ENCODE results near the gene DIS3L2. TPM values are rescaled to one million over a fixed set of nuclear protein-coding genes. Genes with fewer than 3 reads are reported as not detected.
"Not testable (repeated sequence)": the region's sequence is repeated elsewhere in the genome, so short reads cannot be mapped to it uniquely, and the experiment has no call there.

DIS3L2 gene
- total RNA-seq, 1 donor from 2014 or later: 42.1 TPM

GRCh38 chr2:232332940-232333259, 371.4 kb downstream of the DIS3L2 start:
- DNase-seq: peak; percentile 13
- Mint-ChIP-seq H3K27me3 (ENCODE audit: unreplicated experiment) (peaks cover 2% of the 10 kb centered on the region), H3K27ac (ENCODE audit: unreplicated experiment) (no peak overlapping the region), H3K36me3 (ENCODE audit: unreplicated experiment) (no peaks in the 10 kb centered on the region), H3K4me1 (ENCODE audit: low read depth, unreplicated experiment) (no peaks in the 10 kb centered on the region), H3K9me3 (ENCODE audit: unreplicated experiment) (no peaks in the 10 kb centered on the region), H3K4me3 (ENCODE audit: unreplicated experiment) (no peak overlapping the region)
- TF ChIP-seq, protein P1, sequence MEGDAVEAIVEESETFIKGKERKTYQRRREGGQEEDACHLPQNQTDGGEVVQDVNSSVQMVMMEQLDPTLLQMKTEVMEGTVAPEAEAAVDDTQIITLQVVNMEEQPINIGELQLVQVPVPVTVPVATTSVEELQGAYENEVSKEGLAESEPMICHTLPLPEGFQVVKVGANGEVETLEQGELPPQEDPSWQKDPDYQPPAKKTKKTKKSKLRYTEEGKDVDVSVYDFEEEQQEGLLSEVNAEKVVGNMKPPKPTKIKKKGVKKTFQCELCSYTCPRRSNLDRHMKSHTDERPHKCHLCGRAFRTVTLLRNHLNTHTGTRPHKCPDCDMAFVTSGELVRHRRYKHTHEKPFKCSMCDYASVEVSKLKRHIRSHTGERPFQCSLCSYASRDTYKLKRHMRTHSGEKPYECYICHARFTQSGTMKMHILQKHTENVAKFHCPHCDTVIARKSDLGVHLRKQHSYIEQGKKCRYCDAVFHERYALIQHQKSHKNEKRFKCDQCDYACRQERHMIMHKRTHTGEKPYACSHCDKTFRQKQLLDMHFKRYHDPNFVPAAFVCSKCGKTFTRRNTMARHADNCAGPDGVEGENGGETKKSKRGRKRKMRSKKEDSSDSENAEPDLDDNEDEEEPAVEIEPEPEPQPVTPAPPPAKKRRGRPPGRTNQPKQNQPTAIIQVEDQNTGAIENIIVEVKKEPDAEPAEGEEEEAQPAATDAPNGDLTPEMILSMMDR (IDR thresholded peaks at IDR 0.05; ENCODE audit: partially characterized antibody, unreplicated experiment): no peak

- Mint-ChIP-seq H3K27ac (ENCODE audit: unreplicated experiment) (no peak overlapping the region), H3K9me3 (ENCODE audit: unreplicated experiment) (no peaks in the 10 kb centered on the region), H3K36me3 (ENCODE audit: unreplicated experiment) (no peaks in the 10 kb centered on the region), H3K4me1 (ENCODE audit: low read depth, unreplicated experiment) (no peaks in the 10 kb centered on the region), H3K4me3 (ENCODE audit: unreplicated experiment) (no peak overlapping the region), H3K27me3 (ENCODE audit: unreplicated experiment) (peaks cover 2% of the 10 kb centered on the region)
- peak; percentile 72 for DNase-seq
- TF ChIP-seq, protein P1 (IDR thresholded peaks at IDR 0.05; ENCODE audit: partially characterized antibody, unreplicated experiment): peak; percentile 51
Observed at GRCh38 chr2:232333361-232334135, 372.0 kb downstream of the DIS3L2 start.

DNA sequence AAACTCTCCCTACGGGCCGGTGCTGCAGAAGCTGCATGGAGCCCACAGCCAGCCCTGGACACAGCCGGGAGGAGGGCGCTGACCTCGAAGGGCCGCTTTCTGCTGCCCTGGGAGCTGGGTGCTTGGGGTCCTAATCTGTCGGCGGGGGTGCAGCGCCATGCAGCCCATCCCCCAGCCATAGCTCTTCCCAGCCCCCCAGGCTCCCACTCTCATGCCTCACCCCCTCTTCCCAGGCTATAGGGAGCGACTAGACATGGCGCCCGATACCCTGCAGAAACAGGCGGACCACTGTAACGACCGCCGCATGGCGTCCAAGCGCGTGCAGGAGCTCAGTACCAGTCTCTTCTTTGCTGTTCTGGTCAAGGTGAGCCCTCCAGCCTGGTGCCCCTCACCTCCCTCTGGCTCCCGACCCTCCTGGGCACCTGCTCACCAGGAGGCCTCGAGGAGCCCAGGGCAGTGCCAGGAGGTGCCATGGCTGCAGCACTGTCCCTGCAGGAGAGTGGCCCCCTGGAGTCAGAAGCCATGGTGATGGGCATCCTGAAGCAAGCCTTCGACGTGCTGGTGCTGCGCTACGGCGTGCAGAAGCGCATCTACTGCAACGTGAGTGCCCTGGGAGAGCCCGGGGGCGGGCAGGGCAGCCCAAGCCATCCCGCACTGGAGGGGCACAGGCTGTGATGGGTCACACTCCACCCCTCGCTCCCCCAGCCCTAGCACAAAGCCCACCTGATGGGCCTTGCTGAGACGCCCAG, 372.8 kb downstream of the DIS3L2 start:
- H3K36me3 Mint-ChIP-seq (ENCODE audit: unreplicated experiment); H3K9me3 Mint-ChIP-seq (ENCODE audit: unreplicated experiment); H3K4me1 Mint-ChIP-seq (ENCODE audit: low read depth, unreplicated experiment); H3K4me3 Mint-ChIP-seq (ENCODE audit: unreplicated experiment); H3K27ac Mint-ChIP-seq (ENCODE audit: unreplicated experiment); H3K27me3 Mint-ChIP-seq (ENCODE audit: unreplicated experiment): not testable (repeated sequence)
- DNase-seq: peak; percentile 9

DNA sequence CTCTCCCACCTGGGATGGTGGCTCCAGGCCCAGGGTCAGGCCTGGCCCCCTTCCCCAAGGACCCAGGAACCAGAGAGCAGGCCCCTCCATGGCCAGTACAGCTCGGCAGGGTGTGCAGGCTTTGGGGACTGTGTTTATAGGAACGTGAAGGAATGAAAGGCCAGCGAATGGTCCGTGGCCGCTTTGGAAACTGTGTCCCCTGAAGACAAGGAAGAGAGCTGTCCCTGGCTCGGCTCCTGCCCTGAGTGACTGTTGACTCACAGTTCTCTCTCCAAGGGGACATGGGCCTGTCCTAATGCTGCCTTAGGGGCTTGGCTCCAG, 373.3 kb downstream of the DIS3L2 start:
- H3K36me3 Mint-ChIP-seq (ENCODE audit: unreplicated experiment); H3K4me1 Mint-ChIP-seq (ENCODE audit: low read depth, unreplicated experiment); H3K27ac Mint-ChIP-seq (ENCODE audit: unreplicated experiment); H3K27me3 Mint-ChIP-seq (ENCODE audit: unreplicated experiment); H3K4me3 Mint-ChIP-seq (ENCODE audit: unreplicated experiment); H3K9me3 Mint-ChIP-seq (ENCODE audit: unreplicated experiment): not testable (repeated sequence)
- DNase-seq: peak; percentile 5

DNA sequence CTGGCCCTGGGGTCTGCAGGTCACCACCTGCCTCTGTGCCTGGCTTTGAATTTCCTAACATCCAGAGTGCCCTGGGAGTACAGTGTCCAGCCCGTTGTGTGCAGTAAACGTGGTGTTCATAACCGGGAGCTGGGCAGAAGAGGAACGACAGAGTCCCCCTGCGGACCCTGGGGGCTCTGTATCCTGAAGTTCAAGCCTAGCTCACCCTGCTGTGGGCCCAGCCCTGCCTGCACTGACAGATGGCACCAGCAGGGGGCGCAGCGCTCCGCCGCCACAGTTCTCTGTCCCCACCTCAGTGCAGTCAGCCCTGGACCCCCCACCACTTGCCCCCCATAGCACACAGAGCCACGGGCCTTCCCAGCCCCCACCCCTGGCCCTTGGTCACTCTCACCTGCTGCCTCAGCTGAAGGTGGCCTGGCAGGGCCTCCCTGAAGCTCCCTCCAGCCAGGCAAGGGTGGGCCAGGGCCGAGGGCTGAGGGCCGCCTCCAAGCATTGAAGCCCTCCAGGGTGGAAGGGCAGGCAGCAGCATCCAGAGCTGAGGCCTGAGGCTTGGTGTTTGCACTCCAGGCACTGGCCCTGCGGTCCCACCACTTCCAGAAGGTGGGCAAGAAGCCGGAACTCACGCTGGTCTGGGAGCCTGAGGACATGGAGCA, 373.8 kb downstream of the DIS3L2 start:
- not testable (repeated sequence) for H3K36me3 Mint-ChIP-seq (ENCODE audit: unreplicated experiment); H3K4me1 Mint-ChIP-seq (ENCODE audit: low read depth, unreplicated experiment); H3K27me3 Mint-ChIP-seq (ENCODE audit: unreplicated experiment); H3K9me3 Mint-ChIP-seq (ENCODE audit: unreplicated experiment); H3K27ac Mint-ChIP-seq (ENCODE audit: unreplicated experiment); H3K4me3 Mint-ChIP-seq (ENCODE audit: unreplicated experiment)
- TF ChIP-seq, protein P1 (IDR thresholded peaks at IDR 0.05; ENCODE audit: partially characterized antibody, unreplicated experiment): peak; percentile 91
- DNase-seq: peak; percentile 18

- no peaks in the 10 kb centered on the region for H3K4me1 Mint-ChIP-seq (ENCODE audit: low read depth, unreplicated experiment)
- H3K9me3 Mint-ChIP-seq (ENCODE audit: unreplicated experiment): no peaks in the 10 kb centered on the region
- H3K36me3 Mint-ChIP-seq (ENCODE audit: unreplicated experiment): no peaks in the 10 kb centered on the region
- H3K27ac Mint-ChIP-seq (ENCODE audit: unreplicated experiment): no peak overlapping the region
- H3K4me3 Mint-ChIP-seq (ENCODE audit: unreplicated experiment): no peak overlapping the region
- DNase-seq: no peak
- no peaks in the 10 kb centered on the region for H3K27me3 Mint-ChIP-seq (ENCODE audit: unreplicated experiment)
- TF ChIP-seq, protein P1 (IDR thresholded peaks at IDR 0.05; ENCODE audit: partially characterized antibody, unreplicated experiment): no peak
Observed at GRCh38 chr2:232335859-232336215, 374.3 kb downstream of the DIS3L2 start.
